ENCODE results near the gene HIP1R. TPM values are rescaled to one million over a fixed set of nuclear protein-coding genes. Genes with fewer than 3 reads are reported as not detected.

The HIP1R gene
- total RNA-seq, 1 donor from 2014 or later, result 61.1 TPM

DNA sequence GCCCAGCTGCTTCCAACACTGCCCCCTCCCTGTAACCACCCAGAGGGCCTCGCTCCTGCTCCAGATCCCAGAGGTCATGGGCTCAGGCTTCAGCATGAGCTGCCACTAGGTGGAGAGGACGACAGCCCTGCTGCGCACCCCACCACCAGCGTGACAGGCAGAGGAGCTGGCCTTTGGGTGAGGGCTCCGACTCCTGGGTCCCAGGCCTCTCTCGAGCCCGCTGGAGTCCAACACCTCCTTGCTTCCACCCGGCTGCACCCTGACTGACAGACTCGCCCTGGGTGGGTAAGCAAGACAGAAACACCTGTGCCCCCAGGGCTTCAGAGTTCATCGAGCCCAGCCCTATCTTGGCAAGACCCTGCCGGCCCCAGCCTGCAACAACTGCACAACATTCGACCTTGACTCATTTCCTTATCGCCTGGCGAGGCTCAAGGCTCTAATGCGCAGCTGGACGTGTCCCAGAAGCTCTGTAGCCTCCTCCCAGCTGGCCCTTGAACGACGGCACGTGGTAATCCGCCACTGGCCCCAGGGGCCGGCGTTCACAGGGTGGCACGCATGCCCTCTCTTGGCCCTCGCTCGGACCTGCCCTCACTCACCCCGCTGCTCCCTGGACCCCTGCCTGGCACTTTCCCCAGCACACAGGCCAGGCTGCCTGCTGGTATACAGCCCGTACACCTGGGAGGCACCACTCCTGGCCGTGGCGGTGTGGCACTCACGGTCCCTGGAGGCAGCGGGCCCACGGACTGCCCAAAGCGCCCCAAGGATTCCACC lies 32.6 kb downstream of the HIP1R start:
- TF ChIP-seq, protein P1, sequence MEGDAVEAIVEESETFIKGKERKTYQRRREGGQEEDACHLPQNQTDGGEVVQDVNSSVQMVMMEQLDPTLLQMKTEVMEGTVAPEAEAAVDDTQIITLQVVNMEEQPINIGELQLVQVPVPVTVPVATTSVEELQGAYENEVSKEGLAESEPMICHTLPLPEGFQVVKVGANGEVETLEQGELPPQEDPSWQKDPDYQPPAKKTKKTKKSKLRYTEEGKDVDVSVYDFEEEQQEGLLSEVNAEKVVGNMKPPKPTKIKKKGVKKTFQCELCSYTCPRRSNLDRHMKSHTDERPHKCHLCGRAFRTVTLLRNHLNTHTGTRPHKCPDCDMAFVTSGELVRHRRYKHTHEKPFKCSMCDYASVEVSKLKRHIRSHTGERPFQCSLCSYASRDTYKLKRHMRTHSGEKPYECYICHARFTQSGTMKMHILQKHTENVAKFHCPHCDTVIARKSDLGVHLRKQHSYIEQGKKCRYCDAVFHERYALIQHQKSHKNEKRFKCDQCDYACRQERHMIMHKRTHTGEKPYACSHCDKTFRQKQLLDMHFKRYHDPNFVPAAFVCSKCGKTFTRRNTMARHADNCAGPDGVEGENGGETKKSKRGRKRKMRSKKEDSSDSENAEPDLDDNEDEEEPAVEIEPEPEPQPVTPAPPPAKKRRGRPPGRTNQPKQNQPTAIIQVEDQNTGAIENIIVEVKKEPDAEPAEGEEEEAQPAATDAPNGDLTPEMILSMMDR (IDR thresholded peaks at IDR 0.05; ENCODE audit: unreplicated experiment), result peak; percentile 23
- Mint-ChIP-seq H3K27ac (no peak overlapping the region), H3K27me3 (no peaks in the 10 kb centered on the region), H3K36me3 (ENCODE audit: insufficient read depth) (peaks cover 17% of the 10 kb centered on the region), H3K4me1 (ENCODE audit: low read depth) (peaks cover 15% of the 10 kb centered on the region), H3K9me3 (ENCODE audit: low read depth) (no peaks in the 10 kb centered on the region), H3K4me3 (ENCODE audit: low read depth) (no peak overlapping the region)
- DNase-seq (ENCODE audit: low spot score, unreplicated experiment), result no peak

DNA sequence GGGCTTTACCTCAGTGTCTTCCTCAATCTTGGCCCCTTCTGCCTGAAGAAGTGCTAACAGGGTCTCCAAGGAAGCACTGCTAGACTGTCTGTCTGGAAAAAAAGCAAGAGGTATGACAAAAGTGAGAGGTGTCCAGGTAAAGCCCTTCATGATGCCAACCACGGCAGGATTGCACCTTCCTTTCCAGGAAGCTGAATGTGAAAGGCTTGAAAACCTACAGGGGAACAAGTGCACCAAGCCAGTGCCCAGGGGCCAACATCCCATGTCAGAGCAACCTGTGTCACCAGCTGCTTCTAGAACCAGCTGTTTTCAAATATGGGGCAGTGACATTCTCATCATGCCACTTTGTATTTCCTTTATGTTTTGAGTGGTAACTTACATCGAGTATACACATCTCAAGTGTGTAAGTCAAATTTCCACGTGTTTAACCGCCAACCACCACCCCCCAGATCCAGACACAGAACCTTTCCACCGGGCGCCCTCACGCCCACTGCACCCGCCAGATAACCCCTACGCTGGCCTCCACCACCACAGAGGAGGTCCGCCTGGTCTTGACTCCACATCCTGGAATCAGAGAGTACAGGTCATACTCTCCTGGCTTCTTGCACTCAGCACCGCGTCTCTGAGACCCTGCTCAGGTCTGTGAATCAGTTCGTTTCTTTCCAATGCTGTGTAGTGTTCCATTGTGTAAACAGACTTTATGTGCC lies 33.4 kb downstream of the HIP1R start:
- H3K9me3 Mint-ChIP-seq (ENCODE audit: low read depth), result no peaks in the 10 kb centered on the region
- H3K4me3 Mint-ChIP-seq (ENCODE audit: low read depth), result no peak overlapping the region
- DNase-seq (ENCODE audit: low spot score, unreplicated experiment), result no peak
- no peak overlapping the region for H3K27ac Mint-ChIP-seq
- peaks cover 17% of the 10 kb centered on the region for H3K36me3 Mint-ChIP-seq (ENCODE audit: insufficient read depth)
- no peaks in the 10 kb centered on the region for H3K27me3 Mint-ChIP-seq
- TF ChIP-seq, protein P1 (IDR thresholded peaks at IDR 0.05; ENCODE audit: unreplicated experiment), result no peak
- H3K4me1 Mint-ChIP-seq (ENCODE audit: low read depth), result peaks cover 21% of the 10 kb centered on the region

DNA sequence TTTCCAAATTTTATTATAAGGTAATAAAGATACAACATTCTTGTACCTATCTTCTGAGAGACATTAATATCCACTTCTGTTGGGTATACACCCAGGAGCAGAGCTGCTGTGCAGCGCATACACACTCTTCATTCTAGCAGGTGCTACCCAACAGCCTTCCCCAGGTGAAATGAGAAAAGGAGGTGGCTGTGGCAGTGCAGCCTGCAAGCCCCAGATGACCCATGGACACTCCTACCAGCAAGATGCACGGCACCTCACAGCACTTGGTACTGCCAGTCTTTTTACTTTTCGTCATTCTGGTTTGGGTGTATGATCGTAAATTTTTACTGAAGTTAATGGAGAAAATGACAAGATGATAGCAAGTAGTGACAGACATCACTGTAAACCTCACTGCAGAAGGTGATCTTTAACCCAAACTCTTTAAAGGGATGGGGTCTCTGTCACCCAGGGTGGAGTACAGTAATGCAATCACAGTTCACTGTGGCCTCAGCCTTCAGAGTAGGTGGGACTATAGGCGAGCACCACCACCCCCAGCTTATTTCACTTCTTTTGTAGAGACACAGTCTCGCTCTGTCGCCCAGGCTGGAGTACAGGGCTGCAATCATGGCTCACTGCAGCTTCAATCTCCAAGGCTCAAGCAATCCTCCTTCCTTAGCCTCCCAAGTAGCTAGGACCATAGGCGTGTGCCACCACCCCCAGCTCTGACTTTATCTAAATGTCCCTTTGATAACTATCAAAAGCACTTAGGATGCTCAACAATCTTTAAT lies 34.1 kb downstream of the HIP1R start:
- Mint-ChIP-seq H3K9me3 (ENCODE audit: low read depth) (no peaks in the 10 kb centered on the region), H3K27ac (no peak overlapping the region), H3K4me1 (ENCODE audit: low read depth) (peaks cover 26% of the 10 kb centered on the region), H3K4me3 (ENCODE audit: low read depth) (no peak overlapping the region), H3K36me3 (ENCODE audit: insufficient read depth) (peaks cover 16% of the 10 kb centered on the region), H3K27me3 (no peaks in the 10 kb centered on the region)
- TF ChIP-seq, protein P1 (IDR thresholded peaks at IDR 0.05; ENCODE audit: unreplicated experiment), result no peak
- DNase-seq (ENCODE audit: low spot score, unreplicated experiment), result no peak

DNA sequence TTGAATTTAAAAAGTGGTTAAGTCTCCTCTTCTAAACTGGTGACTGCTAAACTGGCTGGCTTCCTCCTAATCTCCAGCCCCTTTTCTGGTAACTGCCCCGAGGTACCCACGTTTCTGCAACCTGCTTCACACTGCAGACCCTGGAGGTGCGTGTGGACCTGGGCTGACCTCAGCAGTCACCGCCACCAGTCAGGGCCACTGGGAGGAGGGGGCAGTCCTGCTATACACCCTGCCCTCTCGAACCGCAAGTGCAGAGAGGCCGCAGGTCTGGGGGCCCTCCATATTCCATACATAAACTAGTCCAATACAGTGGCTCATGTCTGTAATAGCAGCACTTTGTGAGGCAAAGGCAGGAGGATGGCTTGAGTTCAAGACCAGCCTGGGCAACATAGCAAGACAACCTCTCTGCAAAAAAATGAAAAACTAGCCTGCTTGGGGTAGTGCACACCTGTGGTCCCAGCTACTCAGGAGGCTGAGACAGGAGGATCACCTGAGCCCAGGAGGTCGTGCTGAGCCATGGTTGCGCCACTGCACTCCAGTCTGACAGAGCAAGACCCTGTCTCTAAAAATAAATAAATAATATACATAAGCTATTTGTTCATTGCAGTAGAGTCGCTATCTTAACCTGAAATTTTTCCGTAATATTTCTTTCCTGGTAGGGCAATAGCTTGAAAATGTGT lies 35.0 kb downstream of the HIP1R start:
- DNase-seq (ENCODE audit: low spot score, unreplicated experiment), result peak; percentile 7

More for the DNA sequence above, 35.0 kb downstream of the HIP1R start:
- Mint-ChIP-seq H3K27ac (no peak overlapping the region), H3K4me3 (ENCODE audit: low read depth) (no peak overlapping the region), H3K9me3 (ENCODE audit: low read depth) (no peaks in the 10 kb centered on the region), H3K36me3 (ENCODE audit: insufficient read depth) (peaks cover 16% of the 10 kb centered on the region), H3K27me3 (no peaks in the 10 kb centered on the region), H3K4me1 (ENCODE audit: low read depth) (peaks cover 28% of the 10 kb centered on the region)
- TF ChIP-seq, protein P1 (IDR thresholded peaks at IDR 0.05; ENCODE audit: unreplicated experiment), result no peak

Measured in progenitor cell of endocrine pancreas (in vitro differentiated cells).